Transverse colon (tissue), 4 donors: ENCODE results near the gene TMBIM4. TPM values are rescaled to one million over a fixed set of nuclear protein-coding genes. Genes with fewer than 3 reads are reported as not detected.

Source experiments
- DNase-seq: peaks from one replicate; pipeline ENCODE4 v3.0.0-alpha.2; 2019
- H3K27ac ChIP-seq, 4 donors: fragments of 200-600 bp; sonication (generic); 2 replicates each; pipeline ENCODE4 v1.5.1; 2016 to 2018; ENCODE audit warnings: inconsistent platforms in 4 of 4
- H3K27me3 ChIP-seq: fragments of 200-600 bp; sonication (generic); 2 replicates; pipeline ENCODE4 v1.5.1; 2017; ENCODE audit warnings: inconsistent platforms
- H3K36me3 ChIP-seq, 4 donors: fragments of 200-600 bp; sonication (generic); 2 replicates each; pipeline ENCODE4 v1.5.1; 2017 to 2019; ENCODE audit warnings: inconsistent platforms in 4 of 4
- H3K4me1 ChIP-seq, 4 donors: fragments of 200-600 bp; sonication (generic); 2 replicates each; pipeline ENCODE4 v1.5.1; 2017 to 2020; ENCODE audit warnings: inconsistent platforms in 4 of 4
- H3K4me3 ChIP-seq, 4 donors: fragments of 200-600 bp; sonication (generic); 1 replicate in 1 of 4; 2 replicates in 3 of 4; pipeline versions ENCODE4 v1.5.1 to v1.6.1; 2017 to 2019; ENCODE audit warnings: inconsistent platforms in 4 of 4
- H3K9me3 ChIP-seq, 2 donors: fragments of 200-600 bp; sonication (generic); 2 replicates each; pipeline ENCODE4 v1.5.1; 2017 to 2019; ENCODE audit warnings: inconsistent platforms in 2 of 2
- CTCF ChIP-seq, 5 experiments: fragments of 200-600 bp in 3 of 5; fragments of 450-650 bp in 2 of 5; sonication (generic) in 3 of 5; IDR thresholded peaks; 1 replicate in 2 of 5; 2 replicates in 3 of 5; pipeline ENCODE4 v1.5.1; 2016 to 2017; ENCODE audit warnings: antibody characterized with exemption in 5 of 5, inconsistent platforms in 3 of 5, mild to moderate bottlenecking in 2 of 5, moderate library complexity in 1 of 5
- EP300 ChIP-seq: sonication (generic); formaldehyde crosslinking; IDR thresholded peaks from one replicate; pipeline ENCODE4 v1.6.1; 2017; ENCODE audit warnings: antibody characterized with exemption, low read depth
- POLR2A ChIP-seq: fragments of 450-650 bp; IDR thresholded peaks from one replicate; pipeline ENCODE4 v1.6.1; 2016; ENCODE audit warnings: antibody characterized with exemption, mild to moderate bottlenecking, moderate library complexity
- POLR2AphosphoS5 ChIP-seq, 3 donors: sonication (generic); formaldehyde crosslinking; IDR thresholded peaks; one replicate each; pipeline ENCODE4 v1.6.1; 2016; ENCODE audit warnings: antibody characterized with exemption in 3 of 3
- WGBS, 2 donors: methylation state at CpG; one replicate each; pipeline ENCODE4 v1.1.5; 2018; ENCODE audit warnings: low coverage in 1 of 2; 5-methylcytosine and 5-hydroxymethylcytosine counted together
- in situ Hi-C, 4 donors: fragments of 200-750 bp; cut with MboI; loops; one replicate each; pipeline versions ENCODE4 v1.15.0 to v1.15.1; 2017; ENCODE audit warnings: low sequenced_read_pairs in 3 of 4, low pct_ligation_motif_present in 1 of 4, low pct_unique_long_range_greater_than_20kb in 1 of 4
- intact Hi-C: fragments of 100-400 bp; cut with DNase I; formaldehyde crosslinking; loops from one replicate; pipeline ENCODE4 v1.15.1; 2023; ENCODE audit warnings: low total_unique reads
- total RNA-seq, 4 donors: library from RNA; depleted of rRNA; stranded (reverse); fragments of >200 nt; gene quantifications; one replicate each; pipeline ENCODE4 v1.1.0, GENCODE V29; 2016

TMBIM4 gene
- total RNA-seq, 4 donors from 2014 or later: 15.5 to 217 (median 98.8) TPM

DNA sequence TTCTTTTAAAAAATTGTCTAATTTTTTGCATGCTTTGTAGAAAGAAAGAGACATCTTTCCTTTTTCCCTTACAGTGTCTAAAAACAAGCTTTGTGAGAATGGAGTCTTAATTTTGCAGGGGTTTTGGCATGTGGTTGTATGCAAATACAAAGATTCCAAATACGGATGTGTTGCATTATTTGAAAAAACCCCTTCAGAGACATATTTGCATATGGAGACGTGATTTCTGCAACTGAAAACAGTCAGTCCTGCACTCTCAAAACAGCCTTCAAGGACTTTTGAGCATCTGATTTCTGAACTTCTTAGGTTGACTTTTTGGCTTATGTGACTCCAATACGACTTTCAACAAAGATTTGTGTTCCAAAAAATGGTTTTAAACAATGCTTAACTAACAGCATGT lies 27.0 kb upstream of the TMBIM4 start:
- H3K4me1 ChIP-seq: peaks cover 0 to 4% (median 0%) of the 10 kb centered on the region in 4 donors
- no peaks in the 10 kb centered on the region for H3K9me3 ChIP-seq
- no peak overlapping the region for H3K27ac ChIP-seq
- TF ChIP-seq EP300 (no peak), POLR2A (no peak), CTCF (IDR thresholded peaks at IDR 0.05) (no peak), POLR2AphosphoS5 (IDR thresholded peaks at IDR 0.05) (no peak)
- H3K27me3 ChIP-seq: no peaks in the 10 kb centered on the region
- H3K4me3 ChIP-seq: no peak overlapping the region
- DNase-seq: no peak
- intact Hi-C loops: loop anchor here (10.0 kb wide), 1 partner anchor 322 kb away; no protein-coding TSS in a partner anchor
- WGBS, 2 donors: 46 to 53% methylated on average over 3 of the region's 3 CpGs
- H3K36me3 ChIP-seq: no peaks in the 10 kb centered on the region
- in situ Hi-C loops: no loop called here

DNA sequence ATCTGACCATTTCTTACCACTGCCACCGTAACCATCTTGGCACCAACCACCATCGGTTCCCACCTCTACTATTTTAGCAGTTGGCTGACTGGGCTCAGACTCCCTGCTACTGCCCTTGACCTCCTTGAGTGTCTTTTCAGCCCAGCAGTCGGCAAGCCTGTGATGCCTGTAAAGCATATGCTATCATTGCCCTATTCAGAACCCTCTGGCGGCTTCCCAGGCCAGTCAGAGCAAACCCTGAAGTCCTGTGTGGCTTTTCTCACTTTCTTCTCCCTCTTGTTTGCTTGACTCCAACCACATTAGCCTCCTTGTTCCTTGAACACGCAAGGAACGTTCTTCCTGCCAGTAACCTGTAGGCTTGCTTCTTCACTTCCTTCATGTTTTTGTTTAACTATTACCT lies 25.4 kb upstream of the TMBIM4 start:
- DNase-seq: no peak
- in situ Hi-C loops: no loop called here
- H3K9me3 ChIP-seq: no peaks in the 10 kb centered on the region
- no peak overlapping the region for H3K27ac ChIP-seq
- intact Hi-C loops: loop anchor here (10.0 kb wide), 1 partner anchor 320 kb away; no protein-coding TSS in a partner anchor
- no peak overlapping the region for H3K4me3 ChIP-seq
- TF ChIP-seq CTCF (IDR thresholded peaks at IDR 0.05) (no peak), EP300 (no peak), POLR2AphosphoS5 (IDR thresholded peaks at IDR 0.05) (no peak), POLR2A (no peak)
- no peaks in the 10 kb centered on the region for H3K36me3 ChIP-seq
- H3K4me1 ChIP-seq: peaks cover 0 to 4% (median 0%) of the 10 kb centered on the region in 4 donors
- no peaks in the 10 kb centered on the region for H3K27me3 ChIP-seq
- WGBS, 2 donors: 79 to 82% methylated on average over 6 of the region's 6 CpGs

DNA sequence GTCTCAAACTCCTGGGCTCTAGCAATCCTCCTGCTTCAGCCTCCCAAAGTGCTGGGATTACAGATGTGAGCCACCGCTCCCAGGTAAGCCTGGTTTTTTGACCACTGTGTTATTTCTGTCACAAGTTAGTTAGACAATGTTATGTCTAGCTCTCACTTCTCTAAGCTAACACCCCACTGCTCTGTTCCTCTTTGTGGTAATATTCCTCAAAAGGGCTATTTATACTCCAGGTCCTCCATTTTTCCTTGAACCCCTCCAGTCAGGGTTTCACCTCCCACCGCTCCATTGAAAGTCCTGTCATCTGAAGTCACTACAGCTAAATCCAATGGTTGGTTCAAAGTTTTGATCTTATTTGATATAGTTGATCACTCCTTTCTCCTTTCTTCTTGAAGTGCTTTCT lies 24.3 kb upstream of the TMBIM4 start:
- WGBS, 2 donors: 87 to 91% methylated on average over 1 to 2 of the region's 2 CpGs
- in situ Hi-C loops: no loop called here
- H3K4me1 ChIP-seq: peaks cover 0 to 4% (median under 1%) of the 10 kb centered on the region in 4 donors

GRCh38 chr12:66191547-66192126 lies 21.8 kb upstream of the TMBIM4 start:
- in situ Hi-C loops: no loop called here
- WGBS, 2 donors: 72 to 82% methylated on average over 5 to 7 of the region's 7 CpGs

More for the DNA sequence above, 24.3 kb upstream of the TMBIM4 start:
- DNase-seq: no peak
- Histone ChIP-seq H3K4me3 (no peak overlapping the region), H3K9me3 (no peaks in the 10 kb centered on the region), H3K36me3 (no peaks in the 10 kb centered on the region), H3K27ac (no peak overlapping the region), H3K27me3 (peaks cover 9% of the 10 kb centered on the region)
- TF ChIP-seq EP300 (no peak), POLR2AphosphoS5 (IDR thresholded peaks at IDR 0.05) (no peak), POLR2A (no peak), CTCF (IDR thresholded peaks at IDR 0.05) (no peak)
- intact Hi-C loops: loop anchor here (10.0 kb wide), 1 partner anchor 319 kb away; no protein-coding TSS in a partner anchor

More at GRCh38 chr12:66191547-66192126, 21.8 kb upstream of the TMBIM4 start:
- Histone ChIP-seq H3K4me3 (no peak overlapping the region), H3K27ac (no peak overlapping the region), H3K4me1 (peaks cover 0 to 6% (median 4%) of the 10 kb centered on the region in 4 donors), H3K27me3 (peaks cover 17% of the 10 kb centered on the region), H3K36me3 (no peaks in the 10 kb centered on the region), H3K9me3 (no peaks in the 10 kb centered on the region)
- intact Hi-C loops: loop anchor here (10.0 kb wide), 1 partner anchor 317 kb away; no protein-coding TSS in a partner anchor
- DNase-seq: no peak
- TF ChIP-seq CTCF (IDR thresholded peaks at IDR 0.05): no peak
- no peak for TF ChIP-seq POLR2A
